ENCODE data around the gene ZNF592. TPM values are rescaled to one million over a fixed set of nuclear protein-coding genes. Genes with fewer than 3 reads are reported as not detected.

Gene ZNF592
- total RNA-seq, 1 experiment from 2014 or later, result 49.6 TPM

GRCh38 chr15:84760219-84760618 lies 11.8 kb downstream of the ZNF592 start:
- TF ChIP-seq CTCF (IDR thresholded peaks at IDR 0.05; ENCODE audit: unreplicated experiment), result no peak
- BruUV-seq (replicated peaks), result no TSS peak
- H3K27ac Mint-ChIP-seq (ENCODE audit: unreplicated experiment), result no peak overlapping the region
- H3K4me1 Mint-ChIP-seq (ENCODE audit: low read depth, unreplicated experiment), result peaks cover 22% of the 10 kb centered on the region
- CTCF ChIA-PET, result no interaction called here
- no peak overlapping the region for H3K4me3 Mint-ChIP-seq (ENCODE audit: low read depth, unreplicated experiment)
- no peaks in the 10 kb centered on the region for H3K9me3 Mint-ChIP-seq (ENCODE audit: low read depth, unreplicated experiment)
- H3K27me3 Mint-ChIP-seq (ENCODE audit: unreplicated experiment), result no peaks in the 10 kb centered on the region
- H3K36me3 Mint-ChIP-seq (ENCODE audit: insufficient read depth, unreplicated experiment), result peaks cover 15% of the 10 kb centered on the region
- no peak for DNase-seq
- intact Hi-C loops (cut with micrococcal nuclease; ENCODE audit: unreplicated experiment), result no loop called here

DNA sequence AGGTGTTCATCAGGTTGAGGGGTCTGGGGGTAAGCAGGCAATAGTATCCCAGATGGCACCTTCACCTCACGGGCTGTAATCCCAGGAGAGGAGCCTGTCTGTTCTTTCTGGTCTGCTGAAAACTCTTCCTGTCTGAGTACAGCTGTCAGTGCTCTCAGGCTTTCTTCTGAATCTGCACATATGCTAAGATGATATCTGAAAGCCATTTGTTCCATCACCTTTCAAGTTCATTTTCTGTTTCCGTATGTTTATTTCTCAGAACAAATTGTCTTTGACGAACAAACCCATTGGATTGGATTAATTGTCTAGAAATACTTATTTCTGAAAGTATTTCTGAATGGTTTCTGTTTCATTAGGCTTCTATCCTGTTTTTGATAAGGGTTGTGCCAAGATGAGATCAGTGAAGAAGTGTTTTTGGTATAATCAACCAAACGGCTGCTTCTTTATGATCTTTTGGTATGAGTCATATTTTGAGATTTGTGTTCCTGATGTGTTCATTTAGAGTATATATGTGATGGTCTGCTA lies 13.3 kb downstream of the ZNF592 start:
- Mint-ChIP-seq H3K27ac (ENCODE audit: unreplicated experiment) (no peak overlapping the region), H3K9me3 (ENCODE audit: low read depth, unreplicated experiment) (no peaks in the 10 kb centered on the region), H3K4me1 (ENCODE audit: low read depth, unreplicated experiment) (peaks cover 14% of the 10 kb centered on the region), H3K4me3 (ENCODE audit: low read depth, unreplicated experiment) (no peak overlapping the region), H3K36me3 (ENCODE audit: insufficient read depth, unreplicated experiment) (peaks cover 8% of the 10 kb centered on the region), H3K27me3 (ENCODE audit: unreplicated experiment) (no peaks in the 10 kb centered on the region)
- no peak for TF ChIP-seq CTCF (IDR thresholded peaks at IDR 0.05; ENCODE audit: unreplicated experiment)
- CTCF ChIA-PET, result no interaction called here
- no peak for DNase-seq
- intact Hi-C loops (cut with micrococcal nuclease; ENCODE audit: unreplicated experiment), result no loop called here
- no TSS peak for BruUV-seq (replicated peaks)

DNA sequence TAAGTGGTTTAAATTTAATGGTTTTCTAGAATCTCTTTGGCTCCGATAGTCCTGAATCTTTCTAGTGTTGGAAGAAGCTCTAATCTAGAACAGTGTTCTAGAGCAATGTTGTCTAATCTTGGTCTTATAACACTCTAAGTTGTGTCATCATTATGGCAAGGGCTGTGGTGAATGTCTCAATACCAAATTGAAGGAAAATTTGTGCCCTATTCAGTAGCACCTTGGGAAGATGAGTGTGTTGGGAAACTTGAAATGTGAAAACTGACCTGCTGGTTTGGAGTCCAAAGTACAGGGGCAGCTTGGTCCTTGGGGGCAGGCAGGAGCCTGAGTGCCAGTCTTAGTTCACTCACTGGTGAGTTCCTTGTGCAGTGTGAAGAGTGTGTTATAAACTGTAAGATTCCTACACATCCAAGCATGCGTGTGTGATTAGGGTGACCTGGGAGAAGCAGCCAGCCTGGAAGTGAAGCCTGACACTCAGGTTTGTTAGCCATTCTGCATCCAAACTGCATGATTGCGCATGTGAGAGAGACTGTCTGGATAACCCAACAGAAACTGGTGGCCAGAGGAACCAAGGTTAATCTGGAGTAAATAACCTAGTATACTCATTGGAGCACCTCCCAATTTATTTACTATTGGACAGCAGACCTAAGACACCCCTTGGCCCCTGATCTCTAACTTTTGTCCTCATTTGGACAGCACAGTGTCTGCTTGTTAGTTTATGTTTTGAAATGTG lies 14.6 kb downstream of the ZNF592 start:
- Mint-ChIP-seq H3K27ac (ENCODE audit: unreplicated experiment) (no peak overlapping the region), H3K36me3 (ENCODE audit: insufficient read depth, unreplicated experiment) (peaks cover 8% of the 10 kb centered on the region), H3K9me3 (ENCODE audit: low read depth, unreplicated experiment) (no peaks in the 10 kb centered on the region), H3K4me3 (ENCODE audit: low read depth, unreplicated experiment) (no peak overlapping the region), H3K27me3 (ENCODE audit: unreplicated experiment) (no peaks in the 10 kb centered on the region), H3K4me1 (ENCODE audit: low read depth, unreplicated experiment) (peaks cover 14% of the 10 kb centered on the region)
- no peak for TF ChIP-seq CTCF (IDR thresholded peaks at IDR 0.05; ENCODE audit: unreplicated experiment)
- intact Hi-C loops (cut with micrococcal nuclease; ENCODE audit: unreplicated experiment), result no loop called here
- CTCF ChIA-PET, result interaction anchor here (1.3 kb wide), 1 partner anchor 11 kb away, joined by 3 read pairs; no protein-coding TSS in a partner anchor
- peak; percentile 13 for DNase-seq
- no TSS peak for BruUV-seq (replicated peaks)

- no peaks in the 10 kb centered on the region for H3K27me3 Mint-ChIP-seq (ENCODE audit: unreplicated experiment)
- H3K4me3 Mint-ChIP-seq (ENCODE audit: low read depth, unreplicated experiment), result no peak overlapping the region
- no peak overlapping the region for H3K27ac Mint-ChIP-seq (ENCODE audit: unreplicated experiment)
- TF ChIP-seq CTCF (IDR thresholded peaks at IDR 0.05; ENCODE audit: unreplicated experiment), result no peak
- DNase-seq, result no peak
- no peaks in the 10 kb centered on the region for H3K9me3 Mint-ChIP-seq (ENCODE audit: low read depth, unreplicated experiment)
- CTCF ChIA-PET, result no interaction called here
- no TSS peak for BruUV-seq (replicated peaks)
- H3K36me3 Mint-ChIP-seq (ENCODE audit: insufficient read depth, unreplicated experiment), result peaks cover 19% of the 10 kb centered on the region
- intact Hi-C loops (cut with micrococcal nuclease; ENCODE audit: unreplicated experiment), result no loop called here
- peaks cover 14% of the 10 kb centered on the region for H3K4me1 Mint-ChIP-seq (ENCODE audit: low read depth, unreplicated experiment)
These were observed 16.2 kb downstream of the ZNF592 start for GRCh38 chr15:84764585-84764984.
